Measurements from ENCODE around the gene CPA4.
"Not testable (repeated sequence)": the region's sequence is repeated elsewhere in the genome, so short reads cannot be mapped to it uniquely, and the experiment has no call there.

CPA4 gene

GRCh38 chr7:130303551-130303950 lies 10.6 kb downstream of the CPA4 start:
- DNase-seq: no peak

- DNase-seq: no peak
Measured at GRCh38 chr7:130303982-130304381, 11.0 kb downstream of the CPA4 start.

- DNase-seq: no peak
Measured at GRCh38 chr7:130304878-130305277, 11.9 kb downstream of the CPA4 start.

- no peak for DNase-seq
Measured at GRCh38 chr7:130305433-130306042, 12.6 kb downstream of the CPA4 start.

- DNase-seq: no peak
Measured at GRCh38 chr7:130309986-130310385, 17.0 kb downstream of the CPA4 start.

GRCh38 chr7:130314305-130314704 lies 21.3 kb downstream of the CPA4 start:
- DNase-seq: no peak

GRCh38 chr7:130319541-130319940 lies 26.6 kb downstream of the CPA4 start:
- no peak for DNase-seq

GRCh38 chr7:130321542-130322229 lies 28.7 kb downstream of the CPA4 start:
- not testable (repeated sequence) for DNase-seq

- DNase-seq: no peak
Measured at GRCh38 chr7:130322615-130323014, 29.7 kb downstream of the CPA4 start.

- DNase-seq: no peak
Measured at GRCh38 chr7:130324306-130324943, 31.5 kb downstream of the CPA4 start.

GRCh38 chr7:130329681-130330080 lies 36.7 kb downstream of the CPA4 start:
- DNase-seq: no peak

- no peak for DNase-seq
Measured at GRCh38 chr7:130332259-130333053, 39.5 kb downstream of the CPA4 start.

- DNase-seq: no peak
Measured at GRCh38 chr7:130333832-130334231, 40.9 kb downstream of the CPA4 start.

GRCh38 chr7:130334274-130334673 lies 41.3 kb downstream of the CPA4 start:
- DNase-seq: no peak

- DNase-seq: no peak
Measured at GRCh38 chr7:130337410-130337971, 44.5 kb downstream of the CPA4 start.

GRCh38 chr7:130338233-130338632 lies 45.3 kb downstream of the CPA4 start:
- DNase-seq: no peak

GRCh38 chr7:130341882-130342281 lies 48.9 kb downstream of the CPA4 start:
- no peak for DNase-seq

- DNase-seq: no peak
Measured at GRCh38 chr7:130342701-130343380, 49.9 kb downstream of the CPA4 start.

- no peak for DNase-seq
Measured at GRCh38 chr7:130344271-130344866, 51.4 kb downstream of the CPA4 start, which contains the start of gene CPA5. Gene CPA5 (plus strand): TSS chr7:130344816. CDS start chr7:130346486, 1,670 bp downstream.

- no peak for DNase-seq
Measured at GRCh38 chr7:130345136-130345535, 52.2 kb downstream of the CPA4 start.

GRCh38 chr7:130345725-130346124 lies 52.8 kb downstream of the CPA4 start:
- DNase-seq: no peak

Data from bone marrow (tissue), 2 donors.